Vagina (tissue), 2 donors: ENCODE measurements around the gene TNRC6C.

ENCODE experiments used
- CTCF ChIP-seq, 3 experiments: fragments of 450-650 bp in 2 of 3; fragments of 200-600 bp in 1 of 3; sonication (generic) in 1 of 3; IDR thresholded peaks; one replicate each; pipeline ENCODE4 v1.5.1; 2017 to 2019; ENCODE audit warnings: antibody characterized with exemption in 3 of 3, mild to moderate bottlenecking in 2 of 3, moderate library complexity in 2 of 3
- POLR2A ChIP-seq, 2 donors: fragments of 450-650 bp; IDR thresholded peaks; one replicate each; pipeline ENCODE4 v1.6.1; 2017; ENCODE audit warnings: antibody characterized with exemption in 2 of 2, mild to moderate bottlenecking in 2 of 2, moderate library complexity in 2 of 2
- POLR2AphosphoS5 ChIP-seq, 2 donors: sonication (generic); formaldehyde crosslinking; IDR thresholded peaks; one replicate each; pipeline ENCODE4 v1.9.0; 2017; ENCODE audit warnings: antibody characterized with exemption in 2 of 2, mild to moderate bottlenecking in 2 of 2, low read depth in 1 of 2; ENCODE audit not compliant: insufficient read depth in 1 of 2

GRCh38 chr17:78112518-78113471, 154.3 kb downstream of the TNRC6C start:
- TF ChIP-seq CTCF (IDR thresholded peaks at IDR 0.05), result peak; percentile 96 to 99 (median 99)
- no peak for TF ChIP-seq POLR2A (IDR thresholded peaks at IDR 0.05)
- TF ChIP-seq POLR2AphosphoS5 (IDR thresholded peaks at IDR 0.05; ENCODE audit: insufficient read depth in 1 of 2, low read depth in 1 of 2), result peak in 1 of 2 donors; percentile 40
